Skeletal muscle satellite cell (primary cell): ENCODE measurements around the gene STK39.

Source experiments
- H3K27me3 ChIP-seq: 2 replicates; pipeline ENCODE4 v1.7.0; 2013; ENCODE audit warnings: low read length; ENCODE audit not compliant: control insufficient read depth, insufficient read depth
- H3K36me3 ChIP-seq: 2 replicates; pipeline ENCODE4 v1.7.0; 2013; ENCODE audit warnings: mild to moderate bottlenecking, control low read depth, low read length; ENCODE audit not compliant: insufficient read depth
- H3K4me1 ChIP-seq: 2 replicates; pipeline ENCODE4 v1.7.0; 2013; ENCODE audit warnings: low read length; ENCODE audit not compliant: control insufficient read depth, insufficient read depth
- H3K4me2 ChIP-seq: 2 replicates; pipeline ENCODE4 v1.7.0; 2013; ENCODE audit warnings: mild to moderate bottlenecking, low read length
- H3K4me3 ChIP-seq: 2 replicates; pipeline ENCODE4 v1.7.0; 2013; ENCODE audit warnings: low read length
- H3K9ac ChIP-seq: 2 replicates; pipeline ENCODE4 v1.7.0; 2013; ENCODE audit warnings: mild to moderate bottlenecking, low read depth, low read length, moderate library complexity
- H3K9me3 ChIP-seq: replicated peaks from 2 replicates; pipeline ENCODE4 v1.7.0; 2013; ENCODE audit warnings: mild to moderate bottlenecking, control low read depth, low read length

STK39 gene

GRCh38 chr2:168241208-168241607 is 6.2 kb downstream of the STK39 start:
- Histone ChIP-seq H3K4me1 (peaks cover 12% of the 10 kb centered on the region), H3K27me3 (no peaks in the 10 kb centered on the region), H3K4me2 (no peak overlapping the region), H3K36me3 (peaks cover 8% of the 10 kb centered on the region), H3K4me3 (no peak overlapping the region), H3K9ac (no peak overlapping the region), H3K9me3 (no peaks in the 10 kb centered on the region)

GRCh38 chr2:168239281-168239680 is 8.1 kb downstream of the STK39 start:
- Histone ChIP-seq H3K9me3 (no peaks in the 10 kb centered on the region), H3K4me3 (no peak overlapping the region), H3K4me2 (no peak overlapping the region), H3K9ac (no peak overlapping the region), H3K4me1 (peaks cover 15% of the 10 kb centered on the region), H3K27me3 (no peaks in the 10 kb centered on the region), H3K36me3 (peaks cover 2% of the 10 kb centered on the region)

DNA sequence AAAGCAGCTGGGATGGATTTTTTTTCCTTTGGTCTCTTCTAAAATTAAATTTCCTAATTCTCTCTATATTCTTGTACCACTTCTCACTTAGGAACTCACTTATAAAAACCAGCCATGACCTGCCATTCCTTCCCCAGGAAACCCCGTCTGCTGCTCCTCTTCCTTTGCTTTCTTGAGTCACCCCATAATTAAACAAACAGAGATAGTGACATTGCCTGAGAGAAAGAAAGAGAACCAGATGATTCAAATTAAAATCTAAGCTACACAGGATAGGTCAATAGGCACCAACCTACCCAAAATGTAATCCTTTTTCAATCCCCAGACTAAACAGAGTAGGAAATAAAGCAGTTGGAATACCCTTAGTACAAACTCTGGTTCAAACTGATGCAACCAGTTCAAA is 9.7 kb downstream of the STK39 start:
- Histone ChIP-seq H3K4me2 (no peak overlapping the region), H3K27me3 (no peaks in the 10 kb centered on the region), H3K36me3 (no peaks in the 10 kb centered on the region), H3K4me1 (peaks cover 27% of the 10 kb centered on the region), H3K9me3 (no peaks in the 10 kb centered on the region), H3K4me3 (no peak overlapping the region), H3K9ac (no peak overlapping the region)

GRCh38 chr2:168234407-168235085 is 12.8 kb downstream of the STK39 start:
- Histone ChIP-seq H3K9ac (peak overlapping the region; percentile 29), H3K4me2 (peak overlapping the region; percentile 75), H3K27me3 (no peaks in the 10 kb centered on the region), H3K9me3 (no peaks in the 10 kb centered on the region), H3K36me3 (peaks cover 3% of the 10 kb centered on the region), H3K4me3 (peak overlapping the region; percentile 27), H3K4me1 (peaks cover 28% of the 10 kb centered on the region)

- peak overlapping the region; percentile 75 for H3K4me2 ChIP-seq
- H3K36me3 ChIP-seq, result peaks cover 3% of the 10 kb centered on the region
- peak overlapping the region; percentile 30 for H3K4me3 ChIP-seq
- H3K9me3 ChIP-seq, result no peaks in the 10 kb centered on the region
- H3K4me1 ChIP-seq, result peaks cover 28% of the 10 kb centered on the region
- peak overlapping the region; percentile 68 for H3K9ac ChIP-seq
- H3K27me3 ChIP-seq, result no peaks in the 10 kb centered on the region
These were observed 13.5 kb downstream of the STK39 start for GRCh38 chr2:168233726-168234406.

DNA sequence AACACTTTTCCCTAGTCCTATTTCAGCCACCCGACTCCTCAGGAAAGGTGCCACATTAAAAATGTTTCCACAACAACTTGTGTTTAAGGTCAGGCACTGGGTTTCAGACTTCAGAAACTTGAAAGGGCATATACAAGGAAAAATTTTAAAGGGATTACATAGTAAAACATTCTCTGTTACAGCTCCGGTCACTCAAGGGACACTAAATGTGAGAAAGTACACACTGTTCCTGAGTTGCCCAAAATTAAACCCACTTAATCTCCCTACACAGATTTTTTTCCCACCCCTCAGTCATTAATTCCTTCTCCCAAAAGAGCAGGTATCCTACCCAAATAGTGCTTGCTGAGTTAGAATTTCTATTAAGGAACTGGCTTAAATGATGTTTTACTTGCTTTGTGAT is 14.2 kb downstream of the STK39 start:
- no peaks in the 10 kb centered on the region for H3K27me3 ChIP-seq
- H3K4me2 ChIP-seq, result peak overlapping the region; percentile 75
- peaks cover 3% of the 10 kb centered on the region for H3K36me3 ChIP-seq
- H3K4me3 ChIP-seq, result peak overlapping the region; percentile 30
- H3K9me3 ChIP-seq, result no peaks in the 10 kb centered on the region
- peak overlapping the region; percentile 68 for H3K9ac ChIP-seq
- peaks cover 28% of the 10 kb centered on the region for H3K4me1 ChIP-seq

GRCh38 chr2:168231609-168232241 is 15.7 kb downstream of the STK39 start:
- Histone ChIP-seq H3K9ac (no peak overlapping the region), H3K36me3 (peaks cover 3% of the 10 kb centered on the region), H3K9me3 (no peaks in the 10 kb centered on the region), H3K27me3 (no peaks in the 10 kb centered on the region), H3K4me2 (no peak overlapping the region), H3K4me1 (peaks cover 24% of the 10 kb centered on the region), H3K4me3 (no peak overlapping the region)

- Histone ChIP-seq H3K36me3 (peaks cover 3% of the 10 kb centered on the region), H3K27me3 (no peaks in the 10 kb centered on the region), H3K4me1 (peaks cover 24% of the 10 kb centered on the region), H3K4me2 (no peak overlapping the region), H3K9me3 (no peaks in the 10 kb centered on the region), H3K9ac (no peak overlapping the region), H3K4me3 (no peak overlapping the region)
These were observed 17.0 kb downstream of the STK39 start for GRCh38 chr2:168230389-168230788.

DNA sequence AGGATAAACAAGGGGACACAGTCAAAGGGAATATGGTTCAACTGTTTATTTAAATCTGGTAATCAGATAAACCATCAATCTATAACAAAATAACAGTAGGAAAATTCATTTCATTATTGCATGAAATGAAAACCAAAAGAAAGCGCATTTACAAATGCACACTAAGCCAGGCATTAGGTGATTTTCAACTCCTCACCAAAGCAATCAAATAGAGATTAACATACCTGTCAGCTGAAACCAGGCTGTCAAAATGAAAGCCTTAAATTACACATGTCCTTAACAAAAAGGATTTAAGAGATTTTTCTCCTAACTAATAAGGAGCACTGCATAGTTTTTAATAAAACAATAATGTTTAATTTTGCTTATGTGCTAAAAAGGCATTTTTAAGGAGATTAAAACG is 23.0 kb downstream of the STK39 start:
- Histone ChIP-seq H3K9ac (no peak overlapping the region), H3K27me3 (no peaks in the 10 kb centered on the region), H3K4me1 (no peaks in the 10 kb centered on the region), H3K36me3 (no peaks in the 10 kb centered on the region), H3K4me2 (no peak overlapping the region), H3K9me3 (no peaks in the 10 kb centered on the region), H3K4me3 (no peak overlapping the region)

GRCh38 chr2:168222088-168222487 is 25.3 kb downstream of the STK39 start:
- Histone ChIP-seq H3K4me1 (peaks cover 4% of the 10 kb centered on the region), H3K4me3 (no peak overlapping the region), H3K4me2 (no peak overlapping the region), H3K36me3 (no peaks in the 10 kb centered on the region), H3K27me3 (no peaks in the 10 kb centered on the region), H3K9me3 (no peaks in the 10 kb centered on the region), H3K9ac (no peak overlapping the region)

DNA sequence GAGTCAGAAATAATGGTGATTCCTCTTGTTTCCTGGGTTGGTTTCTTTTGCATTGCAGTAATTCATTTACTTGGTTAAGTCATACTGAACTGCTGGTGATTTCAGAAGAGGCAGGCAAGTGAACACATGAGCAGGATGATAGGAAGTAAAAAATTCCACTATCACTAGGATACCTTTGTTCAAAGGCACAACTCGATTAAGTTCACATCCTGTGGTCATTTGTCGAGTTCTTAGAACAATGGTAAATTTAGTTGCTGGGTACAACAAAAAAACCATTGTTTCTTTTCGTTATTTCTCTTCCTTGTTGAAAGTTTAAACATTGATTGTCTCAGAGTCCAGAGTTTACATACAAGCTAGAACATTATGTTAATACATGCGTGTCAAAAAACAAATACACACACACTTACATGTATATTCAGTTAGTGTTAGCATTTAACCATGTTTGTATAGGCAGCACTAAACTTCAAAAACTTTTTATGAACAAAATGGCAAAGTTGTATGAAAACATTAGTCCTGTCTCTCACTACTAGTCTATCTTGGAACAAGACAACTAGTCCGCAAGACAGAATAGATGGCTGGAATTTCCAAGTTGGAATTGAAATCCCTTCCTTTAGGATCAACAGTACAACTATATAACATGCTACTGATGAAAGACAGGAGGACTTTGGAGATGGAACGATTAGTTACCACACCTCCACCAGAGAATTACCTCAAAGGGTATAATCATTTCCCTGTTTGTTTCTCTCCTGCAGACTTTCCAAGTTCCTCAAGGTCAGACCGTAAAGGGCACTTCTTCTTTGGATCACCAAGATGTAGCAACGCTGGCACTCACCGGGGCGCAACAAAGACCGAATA is 26.2 kb downstream of the STK39 start:
- peaks cover 11% of the 10 kb centered on the region for H3K4me1 ChIP-seq
- H3K9ac ChIP-seq, result no peak overlapping the region
- H3K4me3 ChIP-seq, result no peak overlapping the region
- H3K36me3 ChIP-seq, result no peaks in the 10 kb centered on the region
- no peak overlapping the region for H3K4me2 ChIP-seq
- no peaks in the 10 kb centered on the region for H3K27me3 ChIP-seq
- H3K9me3 ChIP-seq, result no peaks in the 10 kb centered on the region
